Endothelial cell of umbilical vein (primary cell): ENCODE data around the gene ELOVL6. TPM values are rescaled to one million over a fixed set of nuclear protein-coding genes. Genes with fewer than 3 reads are reported as not detected.

ENCODE experiments used
- BruUV-seq: library from RNA; stranded (reverse); fragments of 400-500 nt; replicated peaks from 2 replicates; lab custom pipeline; 2021; lab: Mats Ljungman, UMichigan
- CTCF ChIA-PET: fragments of 300-600, 350-600 bp; sonication (Branson Sonifier 250); formaldehyde crosslinking; loops from one replicate; lab custom pipeline; 2021; ENCODE audit warnings: antibody characterized with exemption, inconsistent platforms; lab: Charles Lee
- POLR2A ChIA-PET: fragments of 300-600, 350-600 bp; sonication (Branson Sonifier 250); formaldehyde crosslinking; loops from one replicate; lab custom pipeline; 2021; ENCODE audit warnings: antibody characterized with exemption, inconsistent platforms; lab: Charles Lee
- DNase-seq: peaks from one replicate; pipeline ENCODE4 v3.0.0-alpha.2; 2011; ENCODE audit warnings: low read depth, low spot score
- FAIRE-seq: peaks from 2 replicates; lab custom pipeline; 2011; peaks lifted over from hg19 to GRCh38; lab: Jason Lieb, UNC
- H2AFZ ChIP-seq: 2 replicates; pipeline ENCODE4 v1.6.0; 2012; ENCODE audit warnings: low read depth, low read length, control low read depth, inconsistent platforms
- H3K27ac ChIP-seq: 2 replicates; pipeline ENCODE4 v1.5.1; 2011; ENCODE audit warnings: low read depth, mild to moderate bottlenecking, control low read depth, low read length, moderate library complexity; ENCODE audit not compliant: insufficient read depth
- H3K27me3 ChIP-seq, 2 experiments: 2 replicates each; pipeline versions ENCODE4 v1.6.0 to v1.6.1; 2011; ENCODE audit warnings: low read length in 2 of 2, mixed read lengths in 1 of 2; ENCODE audit not compliant: control insufficient read depth in 2 of 2, insufficient read depth in 2 of 2
- H3K36me3 ChIP-seq, 2 experiments: 2 replicates in 1 of 2; 3 replicates in 1 of 2; pipeline ENCODE4 v1.5.1; 2011; ENCODE audit warnings: low read length in 2 of 2, mild to moderate bottlenecking in 1 of 2, moderate library complexity in 1 of 2; ENCODE audit not compliant: control insufficient read depth in 2 of 2, insufficient read depth in 2 of 2; ENCODE audit errors: extremely low read depth in 1 of 2
- H3K4me1 ChIP-seq: 3 replicates; pipeline ENCODE4 v1.5.1; 2011; ENCODE audit warnings: mild to moderate bottlenecking, low read length; ENCODE audit not compliant: control insufficient read depth, insufficient read depth; ENCODE audit errors: extremely low read depth
- H3K4me2 ChIP-seq: 2 replicates; pipeline ENCODE4 v1.6.1; 2011; ENCODE audit warnings: low read length, control low read depth, mixed read lengths; ENCODE audit not compliant: insufficient read depth
- H3K4me3 ChIP-seq, 3 experiments: fragments of 200-600 bp in 1 of 3; sonication (generic), shearing (Covaris generic) in 1 of 3; replicated peaks in 1 of 3; 2 replicates each; pipeline ENCODE4 v1.5.1; 2011 to 2016; ENCODE audit warnings: control low read depth in 3 of 3, low read length in 3 of 3, mild to moderate bottlenecking in 2 of 3, inconsistent platforms in 1 of 3, low read depth in 1 of 3, moderate library complexity in 1 of 3; ENCODE audit not compliant: insufficient read depth in 1 of 3
- H3K79me2 ChIP-seq: 2 replicates; pipeline ENCODE4 v1.6.0; 2012; ENCODE audit warnings: low read length, inconsistent platforms; ENCODE audit not compliant: control insufficient read depth, insufficient read depth
- H3K9ac ChIP-seq: replicated peaks from 2 replicates; pipeline ENCODE3; 2011; ENCODE audit warnings: low read length, control low read depth; ENCODE audit not compliant: insufficient read depth; ENCODE audit errors: extremely low read depth
- H3K9me1 ChIP-seq: replicated peaks from 3 replicates; pipeline ENCODE4 v1.6.0; 2011; ENCODE audit warnings: mild to moderate bottlenecking, low read length; ENCODE audit not compliant: control insufficient read depth, insufficient read depth; ENCODE audit errors: extremely low read depth
- H3K9me3 ChIP-seq: replicated peaks from 2 replicates; pipeline ENCODE4 v1.5.1; 2012; ENCODE audit warnings: low read length, inconsistent platforms; ENCODE audit not compliant: control insufficient read depth, insufficient read depth
- H4K20me1 ChIP-seq: replicated peaks from 2 replicates; pipeline ENCODE3; 2011; ENCODE audit warnings: mild to moderate bottlenecking, low read length; ENCODE audit not compliant: control insufficient read depth, insufficient read depth; ENCODE audit errors: extremely low read depth
- EZH2 ChIP-seq: IDR thresholded peaks from 2 replicates; pipeline ENCODE4 v1.6.1; 2012; ENCODE audit warnings: borderline replicate concordance, low read depth, mild to moderate bottlenecking, moderate library complexity, low read length, inconsistent platforms; ENCODE audit not compliant: severe bottlenecking
- FOS ChIP-seq: IDR thresholded peaks from 2 replicates; pipeline ENCODE4 v1.6.1; 2011; ENCODE audit warnings: mild to moderate bottlenecking, low read length, moderate library complexity, borderline replicate concordance; ENCODE audit not compliant: insufficient read depth
- GATA2 ChIP-seq: IDR thresholded peaks from 2 replicates; pipeline ENCODE4 v1.7.0; 2011; ENCODE audit warnings: low read depth, mild to moderate bottlenecking, moderate library complexity, mixed read lengths, low read length; ENCODE audit not compliant: insufficient read length, insufficient read depth
- JUN ChIP-seq: IDR thresholded peaks from 2 replicates; pipeline ENCODE4 v1.6.1; 2011; ENCODE audit warnings: borderline replicate concordance, low read depth; ENCODE audit not compliant: insufficient read length, insufficient read depth
- MYC ChIP-seq: IDR thresholded peaks from one replicate; pipeline ENCODE4 v1.6.1; 2011; ENCODE audit warnings: mild to moderate bottlenecking, low read depth, low read length
- POLR2A ChIP-seq: IDR thresholded peaks from 2 replicates; pipeline ENCODE4 v1.6.1; 2012; ENCODE audit warnings: low read depth, mild to moderate bottlenecking, control low read depth, low read length
- POLR2AphosphoS5 ChIP-seq: IDR thresholded peaks from 2 replicates; pipeline ENCODE4 v1.6.1; 2012; ENCODE audit warnings: low read depth, mild to moderate bottlenecking, control low read depth, low read length, moderate library complexity; ENCODE audit not compliant: insufficient read depth
- dilution Hi-C: fragments of 300-500 bp; cut with MboI; formaldehyde crosslinking; loops from one replicate; pipeline ENCODE4 v1.15.0; 2019; ENCODE audit warnings: low sequenced_read_pairs; ENCODE audit not compliant: extremely low pct_ligation_motif_present
- intact Hi-C: fragments of 100-400 bp; cut with micrococcal nuclease; formaldehyde crosslinking; loops from one replicate; pipeline ENCODE4 v1.10.0; 2022
- polyA plus RNA-seq, 4 experiments: library from polyadenylated mRNA; depleted of rRNA in 3 of 4; stranded (reverse) in 3 of 4; unstranded in 1 of 4; fragments of >200 nt; gene quantifications; 2 replicates each; pipeline versions ENCODE4 v1.2.1 to v1.2.3, GENCODE V29; 2011 to 2012; ENCODE audit warnings: missing spikeins in 1 of 4
- total RNA-seq: library from RNA; stranded (reverse); gene quantifications from 2 replicates; pipeline ENCODE4 v1.2.3, GENCODE V29; 2021
- TF ChIP-seq, protein P1 (sequence below): IDR thresholded peaks from 2 replicates; pipeline ENCODE4 v1.6.1; 2011; ENCODE audit not compliant: insufficient read depth, insufficient read length
- TF ChIP-seq, protein P2 (sequence below), 2 donors: IDR thresholded peaks; 1 replicate in 1 of 2; 2 replicates in 1 of 2; pipeline ENCODE4 v1.5.1; 2011; ENCODE audit warnings: low read length in 2 of 2, mild to moderate bottlenecking in 2 of 2, moderate library complexity in 2 of 2, control low read depth in 1 of 2, inconsistent platforms in 1 of 2, low read depth in 1 of 2; ENCODE audit not compliant: insufficient read depth in 1 of 2; ENCODE audit errors: extremely low read depth in 1 of 2

Gene ELOVL6
- total and polyA plus RNA-seq, 2 donors (not counting 3 experiments of a cell fraction or from before 2014, with no cell fraction given), result 6.4 to 26.1 TPM

DNA sequence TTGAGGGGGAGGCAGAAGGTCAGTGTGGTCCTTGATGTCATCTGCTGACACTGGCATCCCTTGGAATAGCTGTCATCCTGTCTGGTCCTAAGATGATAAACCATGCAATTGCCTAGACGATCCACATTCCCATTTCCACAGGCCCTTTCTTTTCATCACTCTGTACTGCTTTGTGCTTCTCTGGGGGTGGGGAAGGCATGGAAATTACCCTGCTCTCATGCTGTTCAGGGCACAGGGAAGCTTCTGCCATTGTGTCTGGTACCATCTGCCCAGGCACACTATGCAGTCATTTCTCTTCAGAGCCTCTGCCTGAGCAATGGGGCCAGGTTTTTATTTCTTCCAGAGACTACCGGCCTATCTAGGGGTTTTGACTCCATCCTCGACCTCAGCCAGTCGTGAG is 49.7 kb upstream of the ELOVL6 start:
- DNase-seq, result no peak
- no peak for FAIRE-seq
- Histone ChIP-seq H4K20me1 (no peaks in the 10 kb centered on the region), H3K9me3 (no peaks in the 10 kb centered on the region), H3K9ac (no peak overlapping the region), H3K4me3 (no peak overlapping the region), H3K79me2 (no peaks in the 10 kb centered on the region), H3K4me1 (no peaks in the 10 kb centered on the region), H3K27ac (no peak overlapping the region), H3K9me1 (no peaks in the 10 kb centered on the region), H3K36me3 (no peaks in the 10 kb centered on the region), H2AFZ (no peak overlapping the region), H3K27me3 (peaks cover 0 to 5% of the 10 kb centered on the region in 2 experiments), H3K4me2 (no peak overlapping the region)
- dilution Hi-C loops (no loop called here), intact Hi-C loops (no loop called here)
- ChIA-PET POLR2A (no interaction called here), CTCF (no interaction called here)
- no TSS peak for BruUV-seq
- TF ChIP-seq POLR2AphosphoS5 (no peak), MYC (no peak), POLR2A (no peak), EZH2 (no peak), JUN (no peak), GATA2 (no peak), FOS (no peak)
- TF ChIP-seq, protein P1, sequence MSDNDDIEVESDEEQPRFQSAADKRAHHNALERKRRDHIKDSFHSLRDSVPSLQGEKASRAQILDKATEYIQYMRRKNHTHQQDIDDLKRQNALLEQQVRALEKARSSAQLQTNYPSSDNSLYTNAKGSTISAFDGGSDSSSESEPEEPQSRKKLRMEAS, result no peak
- TF ChIP-seq, protein P2, sequence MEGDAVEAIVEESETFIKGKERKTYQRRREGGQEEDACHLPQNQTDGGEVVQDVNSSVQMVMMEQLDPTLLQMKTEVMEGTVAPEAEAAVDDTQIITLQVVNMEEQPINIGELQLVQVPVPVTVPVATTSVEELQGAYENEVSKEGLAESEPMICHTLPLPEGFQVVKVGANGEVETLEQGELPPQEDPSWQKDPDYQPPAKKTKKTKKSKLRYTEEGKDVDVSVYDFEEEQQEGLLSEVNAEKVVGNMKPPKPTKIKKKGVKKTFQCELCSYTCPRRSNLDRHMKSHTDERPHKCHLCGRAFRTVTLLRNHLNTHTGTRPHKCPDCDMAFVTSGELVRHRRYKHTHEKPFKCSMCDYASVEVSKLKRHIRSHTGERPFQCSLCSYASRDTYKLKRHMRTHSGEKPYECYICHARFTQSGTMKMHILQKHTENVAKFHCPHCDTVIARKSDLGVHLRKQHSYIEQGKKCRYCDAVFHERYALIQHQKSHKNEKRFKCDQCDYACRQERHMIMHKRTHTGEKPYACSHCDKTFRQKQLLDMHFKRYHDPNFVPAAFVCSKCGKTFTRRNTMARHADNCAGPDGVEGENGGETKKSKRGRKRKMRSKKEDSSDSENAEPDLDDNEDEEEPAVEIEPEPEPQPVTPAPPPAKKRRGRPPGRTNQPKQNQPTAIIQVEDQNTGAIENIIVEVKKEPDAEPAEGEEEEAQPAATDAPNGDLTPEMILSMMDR (IDR thresholded peaks at IDR 0.05; ENCODE audit: extremely low read depth in 1 of 2, insufficient read depth in 1 of 2, low read depth in 1 of 2, low read length in 2 of 2), result no peak
